Epithelial cell of proximal tubule (primary cell): ENCODE measurements around the gene CEND1. TPM values are rescaled to one million over a fixed set of nuclear protein-coding genes. Genes with fewer than 3 reads are reported as not detected.

Experiments
- DNase-seq: peaks from one replicate; pipeline ENCODE4 v3.0.0-alpha.2; 2011; ENCODE audit warnings: low read depth
- H3K4me3 ChIP-seq: 2 replicates; pipeline ENCODE4 v1.5.1; 2011; ENCODE audit warnings: low read depth, mild to moderate bottlenecking, low read length
- total RNA-seq: library from RNA; depleted of rRNA; stranded (reverse); fragments of >200 nt; gene quantifications from 2 replicates; pipeline ENCODE4 v1.2.3, GENCODE V29; 2015
- TF ChIP-seq, protein P1 (sequence below): conservative IDR thresholded peaks from 2 replicates; pipeline ENCODE4 v1.5.1; 2012; ENCODE audit warnings: low read depth, mild to moderate bottlenecking, low read length

Gene CEND1
- total RNA-seq, 1 donor from 2014 or later, result not detected

DNA sequence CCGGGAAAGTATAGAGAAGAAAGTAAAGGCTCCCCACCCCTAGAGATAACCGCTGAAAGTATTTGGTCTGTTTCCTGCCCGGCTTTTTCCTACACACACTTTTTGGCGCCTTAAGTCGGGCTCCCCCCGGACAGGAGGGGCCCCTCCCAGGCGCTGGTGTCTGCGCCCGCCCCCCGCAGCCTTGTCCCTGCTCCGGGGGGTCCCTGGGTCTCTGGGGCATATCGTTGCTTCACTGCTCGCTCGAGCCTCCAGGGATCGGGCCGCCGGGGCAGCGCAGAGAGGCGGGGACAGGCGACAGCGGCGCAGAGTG, 36.9 kb upstream of the CEND1 start:
- H3K4me3 ChIP-seq, result peak overlapping the region; percentile 48
- no peak for DNase-seq
- TF ChIP-seq, protein P1, sequence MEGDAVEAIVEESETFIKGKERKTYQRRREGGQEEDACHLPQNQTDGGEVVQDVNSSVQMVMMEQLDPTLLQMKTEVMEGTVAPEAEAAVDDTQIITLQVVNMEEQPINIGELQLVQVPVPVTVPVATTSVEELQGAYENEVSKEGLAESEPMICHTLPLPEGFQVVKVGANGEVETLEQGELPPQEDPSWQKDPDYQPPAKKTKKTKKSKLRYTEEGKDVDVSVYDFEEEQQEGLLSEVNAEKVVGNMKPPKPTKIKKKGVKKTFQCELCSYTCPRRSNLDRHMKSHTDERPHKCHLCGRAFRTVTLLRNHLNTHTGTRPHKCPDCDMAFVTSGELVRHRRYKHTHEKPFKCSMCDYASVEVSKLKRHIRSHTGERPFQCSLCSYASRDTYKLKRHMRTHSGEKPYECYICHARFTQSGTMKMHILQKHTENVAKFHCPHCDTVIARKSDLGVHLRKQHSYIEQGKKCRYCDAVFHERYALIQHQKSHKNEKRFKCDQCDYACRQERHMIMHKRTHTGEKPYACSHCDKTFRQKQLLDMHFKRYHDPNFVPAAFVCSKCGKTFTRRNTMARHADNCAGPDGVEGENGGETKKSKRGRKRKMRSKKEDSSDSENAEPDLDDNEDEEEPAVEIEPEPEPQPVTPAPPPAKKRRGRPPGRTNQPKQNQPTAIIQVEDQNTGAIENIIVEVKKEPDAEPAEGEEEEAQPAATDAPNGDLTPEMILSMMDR, result no peak

DNA sequence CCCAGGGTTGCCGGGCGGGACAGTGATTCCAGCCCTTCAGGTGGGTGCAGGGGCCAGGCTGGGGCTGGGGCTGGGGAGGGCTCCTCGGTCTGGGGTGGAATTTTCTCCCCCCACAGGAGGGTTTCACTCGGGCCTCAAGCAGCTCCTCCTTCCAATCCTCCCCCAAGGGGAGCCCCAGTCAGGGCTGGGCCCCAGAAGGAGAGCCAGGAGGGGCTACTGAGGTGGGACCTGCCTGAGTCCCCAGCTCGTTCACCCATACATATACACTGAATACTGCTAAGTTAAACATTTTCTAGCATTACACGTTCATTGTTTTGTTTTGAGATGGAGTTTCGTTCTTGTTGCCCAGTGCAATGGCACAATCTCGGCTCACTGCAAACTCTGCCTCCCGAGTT, 36.3 kb upstream of the CEND1 start:
- TF ChIP-seq, protein P1, result no peak
- no peak overlapping the region for H3K4me3 ChIP-seq
- DNase-seq, result no peak

DNA sequence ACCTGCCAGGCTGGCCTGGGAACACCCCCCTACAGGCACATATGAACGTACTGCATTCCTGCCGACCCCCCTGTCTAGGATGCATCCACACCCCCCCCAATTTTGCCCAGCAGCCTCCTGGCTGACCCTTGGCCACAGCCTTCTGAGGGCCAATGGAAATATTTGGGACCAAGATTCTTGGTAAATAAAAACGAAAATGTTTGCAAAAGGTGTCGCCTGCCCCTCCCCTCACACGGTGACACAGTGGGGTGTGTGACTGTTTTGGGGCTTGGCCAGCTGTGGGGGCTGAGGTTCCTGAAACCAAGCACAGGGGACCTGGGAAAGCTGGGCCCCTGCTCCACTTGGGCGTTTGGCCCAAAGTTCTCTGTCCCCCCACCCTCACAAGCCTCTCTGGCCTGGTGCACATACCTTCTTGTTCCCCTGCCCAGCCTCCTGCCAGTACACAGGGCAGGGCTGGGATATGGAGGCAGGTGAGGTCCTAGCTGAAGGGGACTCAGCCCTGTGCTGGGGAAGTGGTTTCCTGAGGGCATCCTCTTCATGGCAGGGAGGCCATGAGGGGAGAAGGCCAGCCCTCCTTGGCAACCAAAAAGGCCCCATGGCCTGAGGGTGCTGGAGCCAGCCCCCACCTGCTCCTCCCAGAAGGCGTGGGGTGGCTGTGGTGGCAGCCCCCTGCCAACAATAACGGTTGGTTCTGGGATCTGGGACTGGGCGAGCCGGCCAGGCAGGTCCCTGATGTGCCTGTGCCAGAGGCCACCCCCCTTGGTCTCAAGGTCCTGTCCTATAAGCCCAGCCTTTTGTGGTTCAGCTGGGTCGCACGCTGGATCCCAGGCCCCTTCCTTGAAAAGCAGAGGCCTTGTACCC, 35.7 kb upstream of the CEND1 start:
- TF ChIP-seq, protein P1, result no peak
- no peak overlapping the region for H3K4me3 ChIP-seq
- DNase-seq, result no peak

DNA sequence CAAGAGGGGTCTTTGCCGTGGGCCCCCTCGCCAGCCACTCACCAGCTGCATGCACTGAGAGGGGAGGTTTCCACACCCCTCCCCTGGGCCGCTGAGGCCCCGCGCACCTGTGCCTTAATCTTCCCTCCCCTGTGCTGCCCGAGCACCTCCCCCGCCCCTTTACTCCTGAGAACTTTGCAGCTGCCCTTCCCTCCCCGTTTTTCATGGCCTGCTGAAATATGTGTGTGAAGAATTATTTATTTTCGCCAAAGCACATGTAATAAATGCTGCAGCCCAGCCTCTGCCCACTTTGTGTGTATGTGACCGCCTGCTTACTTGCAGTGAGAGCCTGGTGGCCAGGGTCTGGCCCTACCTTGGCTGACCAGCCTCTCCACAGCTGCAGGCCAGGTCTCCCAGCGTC, 35.1 kb upstream of the CEND1 start:
- DNase-seq, result no peak
- TF ChIP-seq, protein P1, result no peak

DNA sequence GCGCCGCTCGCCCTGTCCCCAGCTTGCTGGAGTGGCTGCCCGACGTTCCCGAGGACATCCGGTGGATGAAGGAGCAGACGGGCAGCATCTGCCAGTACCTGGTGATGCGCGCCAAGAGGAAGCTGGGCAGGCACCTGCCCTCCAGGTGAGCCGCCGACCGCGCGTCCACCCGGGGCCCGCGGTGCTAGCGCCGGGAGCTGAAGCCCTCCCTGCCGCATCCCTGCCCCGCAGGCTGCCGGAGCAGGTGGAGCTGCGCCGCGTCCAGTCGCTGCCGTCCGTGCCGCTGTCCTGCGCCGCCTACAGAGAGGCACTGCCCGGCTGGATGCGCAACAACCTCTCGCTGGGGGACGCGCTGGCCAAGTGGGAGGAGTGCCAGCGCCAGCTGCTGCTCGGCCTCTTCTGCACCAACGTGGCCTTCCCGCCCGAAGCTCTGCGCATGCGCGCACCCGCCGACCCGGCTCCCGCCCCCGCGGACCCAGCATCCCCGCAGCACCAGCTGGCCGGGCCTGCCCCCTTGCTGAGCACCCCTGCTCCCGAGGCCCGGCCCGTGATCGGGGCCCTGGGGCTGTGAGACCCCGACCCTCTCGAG, 34.5 kb upstream of the CEND1 start:
- H3K4me3 ChIP-seq, result no peak overlapping the region
- DNase-seq, result no peak
- TF ChIP-seq, protein P1, result no peak

More for the DNA sequence above, 35.1 kb upstream of the CEND1 start:
- no peak overlapping the region for H3K4me3 ChIP-seq

DNA sequence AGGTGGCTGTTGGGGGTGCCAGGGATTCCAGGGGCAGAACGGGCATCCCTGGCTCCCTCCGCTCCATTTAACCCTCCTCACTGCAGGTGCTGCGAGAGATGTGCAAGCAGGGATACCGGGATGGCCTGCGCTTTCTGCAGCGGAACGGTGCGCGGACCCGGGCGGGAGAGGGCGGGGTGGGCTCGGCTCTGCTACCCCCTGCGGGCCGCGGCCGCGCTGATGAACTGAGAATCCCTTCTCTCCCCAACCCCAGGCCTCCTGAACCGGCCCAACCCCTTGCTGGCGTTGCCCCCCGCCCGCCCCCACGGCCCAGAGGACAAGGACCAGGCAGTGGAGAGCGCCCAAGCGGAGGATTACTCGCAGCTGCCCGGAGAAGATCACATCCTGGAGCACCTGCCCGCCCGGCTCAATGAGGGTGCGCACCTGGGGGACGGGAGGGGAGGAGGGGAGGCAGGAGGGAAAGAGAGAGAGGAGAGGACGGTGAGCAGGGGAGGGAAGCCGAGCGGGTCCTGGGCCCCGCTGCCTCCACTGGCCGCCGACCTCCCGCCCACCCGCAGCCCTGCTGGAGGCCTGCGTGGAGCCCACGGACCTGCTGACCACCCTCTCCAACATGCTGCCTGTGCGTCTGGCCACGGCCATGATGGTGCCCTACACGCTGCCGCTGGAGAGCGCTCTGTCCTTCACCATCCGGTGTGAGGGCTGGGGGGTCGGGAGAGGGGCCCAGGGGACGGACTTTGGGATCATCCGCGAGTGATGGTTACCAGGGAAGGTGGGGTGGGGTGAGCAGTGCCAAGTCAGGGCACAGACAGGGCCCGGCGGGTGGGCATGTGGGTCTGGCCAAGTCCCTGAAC, 33.8 kb upstream of the CEND1 start:
- DNase-seq, result no peak
- TF ChIP-seq, protein P1, result no peak
- no peak overlapping the region for H3K4me3 ChIP-seq
